GM12878 (cell line): ENCODE measurements around the gene TMEM38A. TPM values are rescaled to one million over a fixed set of nuclear protein-coding genes. Genes with fewer than 3 reads are reported as not detected.

ENCODE experiments used
- ATAC-seq: fragments of 200-7000 bp; cut with Tn5 transposase; 3 replicates; pipeline ENCODE4 v1.9.1; 2020; ENCODE audit warnings: mild to moderate bottlenecking, moderate library complexity
- BruUV-seq: library from RNA; stranded (reverse); fragments of 400-500 nt; replicated peaks from 2 replicates; lab custom pipeline; 2021; lab: Mats Ljungman, UMichigan
- CTCF ChIA-PET: fragments of 300-600 bp; sonication (Branson Sonifier 250); formaldehyde crosslinking; extraction: SDS; loops from one replicate; lab custom pipeline; 2021; ENCODE audit warnings: inconsistent platforms; lab: Yijun Ruan, JAX
- POLR2A ChIA-PET: fragments of 350-600 bp; formaldehyde crosslinking; extraction: SDS; loops from one replicate; lab custom pipeline; 2021; ENCODE audit warnings: inconsistent platforms; lab: Charles Lee
- RAD21 ChIA-PET: fragments of 300-600 bp; sonication (Branson Sonifier 250); formaldehyde crosslinking; loops from one replicate; lab custom pipeline; 2023; ENCODE audit warnings: antibody characterized with exemption; ENCODE audit not compliant: unreplicated experiment; lab: Charles Lee
- SMC1A ChIA-PET: fragments of 300-600 bp; sonication (Branson Sonifier 250); formaldehyde crosslinking; loops from one replicate; lab custom pipeline; 2023; ENCODE audit not compliant: unreplicated experiment, uncharacterized antibody; lab: Charles Lee
- DNase-seq: peaks from one replicate; pipeline ENCODE4 v3.0.0-alpha.2; 2011; ENCODE audit warnings: low read depth, low spot score
- FAIRE-seq: peaks from 3 replicates; lab custom pipeline; 2011; peaks lifted over from hg19 to GRCh38; lab: Jason Lieb, UNC
- H2AFZ ChIP-seq: 2 replicates; pipeline ENCODE4 v1.6.0; 2011; ENCODE audit warnings: low read depth, low read length, control low read depth; ENCODE audit not compliant: control insufficient read depth
- H3K27ac ChIP-seq: 2 replicates; pipeline ENCODE4 v1.5.1; 2011; ENCODE audit warnings: control low read depth; ENCODE audit not compliant: control insufficient read depth, insufficient read depth
- H3K27me3 ChIP-seq, 2 experiments: replicated peaks in 1 of 2; 2 replicates each; pipeline versions ENCODE4 v1.6.0 to v1.6.1; 2011; ENCODE audit warnings: low read length in 1 of 2; ENCODE audit not compliant: control insufficient read depth in 2 of 2, insufficient read depth in 2 of 2
- H3K36me3 ChIP-seq, 2 experiments: 2 replicates each; pipeline ENCODE4 v1.5.1; 2011; ENCODE audit warnings: low read length in 1 of 2; ENCODE audit not compliant: control insufficient read depth in 2 of 2, insufficient read depth in 2 of 2
- H3K4me1 ChIP-seq: 2 replicates; pipeline ENCODE4 v1.6.1; 2011; ENCODE audit warnings: mild to moderate bottlenecking, low read length, moderate library complexity, mixed read lengths; ENCODE audit not compliant: control insufficient read depth, insufficient read depth
- H3K4me2 ChIP-seq: 2 replicates; pipeline ENCODE4 v1.6.0; 2011; ENCODE audit warnings: control low read depth; ENCODE audit not compliant: control insufficient read depth, insufficient read depth
- H3K4me3 ChIP-seq: fragments of 200-600 bp; sonication (generic); 2 replicates; pipeline ENCODE4 v1.5.1; 2016
- H3K79me2 ChIP-seq: 2 replicates; pipeline ENCODE4 v1.6.0; 2011; ENCODE audit warnings: low read length; ENCODE audit not compliant: control insufficient read depth, insufficient read depth
- H3K9ac ChIP-seq: 2 replicates; pipeline ENCODE4 v1.8.0; 2011; ENCODE audit warnings: low read length, control low read depth, mixed read lengths; ENCODE audit not compliant: control insufficient read depth, insufficient read depth
- H3K9me3 ChIP-seq: replicated peaks from 3 replicates; pipeline ENCODE4 v1.5.1; 2011; ENCODE audit warnings: mild to moderate bottlenecking, low read length; ENCODE audit not compliant: control insufficient read depth, insufficient read depth
- H4K20me1 ChIP-seq: 2 replicates; pipeline ENCODE4 v1.6.0; 2011; ENCODE audit not compliant: control insufficient read depth, insufficient read depth
- HDAC6 ChIP-seq: fragments of 200-600 bp; sonication (generic); IDR thresholded peaks from one replicate; pipeline ENCODE4 v1.8.0; 2017; ENCODE audit warnings: antibody characterized with exemption; ENCODE audit not compliant: unreplicated experiment
- IRF4 ChIP-seq: IDR thresholded peaks from 2 replicates; pipeline ENCODE4 v1.6.1; 2011; ENCODE audit warnings: low read depth, low read length
- SPI1 ChIP-seq: IDR thresholded peaks from 2 replicates; pipeline ENCODE4 v1.6.1; 2011; ENCODE audit warnings: low read depth, mild to moderate bottlenecking, low read length, moderate library complexity, borderline replicate concordance; ENCODE audit not compliant: insufficient read depth
- ZZZ3 ChIP-seq: IDR thresholded peaks from 2 replicates; pipeline ENCODE4 v1.6.1; 2011; ENCODE audit warnings: low read depth; ENCODE audit not compliant: control insufficient read depth, insufficient read length
- WGBS: methylation state at CpG from one replicate; pipeline ENCODE4 v1.1.6; 2016; ENCODE audit warnings: low lambda C conversion rate; ENCODE audit not compliant: insufficient replicate concordance, insufficient coverage; ENCODE audit errors: missing lambda C conversion rate; 5-methylcytosine and 5-hydroxymethylcytosine counted together
- in situ Hi-C: fragments of 300-500 bp; cut with MboI; formaldehyde crosslinking; loops from 9 replicates; pipeline ENCODE4 v1.14.3; 2018; ENCODE audit warnings: mixed read lengths
- intact Hi-C: fragments of 100-400 bp; cut with micrococcal nuclease; formaldehyde crosslinking; loops from one replicate; pipeline ENCODE4 v1.14.2; 2022; ENCODE audit not compliant: unreplicated experiment
- polyA plus RNA-seq, 11 experiments: library from polyadenylated mRNA; depleted of rRNA in 4 of 11; unstranded in 6 of 11; stranded (reverse) in 5 of 11; fragments of >200 nt; fragmentation: Nextera tagmentation in 4 of 11; fragmentation: Illumina TruSeq in 1 of 11; extraction: Ambion mirVana in 4 of 11; extraction: Trizol in 1 of 11; gene quantifications; 1 replicate in 1 of 11; 2 replicates in 10 of 11; pipeline versions ENCODE4 v1.2.1 to v1.2.3, GENCODE V29; 2011 to 2016; ENCODE audit warnings: inconsistent platforms in 2 of 11, missing spikeins in 2 of 11, low read depth in 1 of 11
- total RNA-seq, 4 experiments: library from RNA; depleted of rRNA in 3 of 4; stranded (reverse); fragments of >200 nt in 3 of 4; fragmentation: Illumina TruSeq in 1 of 4; extraction: Trizol in 1 of 4; gene quantifications; 2 replicates each; pipeline versions ENCODE4 v1.2.1 to v1.2.3, GENCODE V29; 2013 to 2021
- TF ChIP-seq, protein P1 (sequence below): fragments of 450-650 bp; IDR thresholded peaks from 2 replicates; pipeline ENCODE4 v1.6.1; 2017; ENCODE audit warnings: mild to moderate bottlenecking, moderate library complexity
- TF ChIP-seq, protein P2 (sequence below): IDR thresholded peaks from 2 replicates; pipeline ENCODE4 v1.6.1; 2012; ENCODE audit warnings: low read depth, low read length, improper control_type of control experiment

The TMEM38A gene
- total and polyA plus RNA-seq, 10 of the 15 experiments (the other 5 are each of a cell fraction or from before 2014, with no cell fraction given), result 4.5 to 22.2 (median 15.0) TPM

DNA sequence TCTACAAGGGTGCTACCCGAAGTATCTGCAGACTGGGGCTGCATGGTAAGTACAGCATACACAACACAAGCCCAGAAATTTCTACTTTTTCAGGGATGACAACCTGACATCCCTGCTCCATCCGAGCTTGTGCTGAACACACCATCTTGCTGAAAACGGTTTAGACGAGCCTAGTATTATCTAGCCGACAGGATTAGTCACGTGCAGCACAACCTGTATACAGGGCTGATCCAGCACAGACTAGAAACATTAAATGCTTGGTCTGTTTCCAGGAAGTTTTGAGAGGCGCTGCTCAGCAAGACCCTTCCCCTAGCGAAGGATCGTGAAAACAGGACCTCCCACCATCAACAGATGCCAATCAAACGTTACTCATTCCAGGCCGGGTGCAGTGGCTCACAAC, 5.2 kb upstream of the TMEM38A start:
- FAIRE-seq (no peak), DNase-seq (no peak), ATAC-seq (no peak)
- Histone ChIP-seq H3K36me3 (peaks cover 17 to 48% of the 10 kb centered on the region in 2 experiments), H3K9me3 (no peaks in the 10 kb centered on the region), H4K20me1 (peaks cover 18% of the 10 kb centered on the region), H3K79me2 (peaks cover 41% of the 10 kb centered on the region), H3K4me2 (no peak overlapping the region), H3K4me1 (peaks cover 12% of the 10 kb centered on the region), H2AFZ (no peak overlapping the region), H3K4me3 (no peak overlapping the region), H3K27me3 (no peaks in the 10 kb centered on the region), H3K9ac (no peak overlapping the region), H3K27ac (no peak overlapping the region)
- intact Hi-C loops (no loop called here), in situ Hi-C loops (no loop called here)
- no TSS peak for BruUV-seq
- TF ChIP-seq IRF4 (no peak), HDAC6 (no peak), ZZZ3 (no peak), SPI1 (no peak)
- TF ChIP-seq, protein P1, sequence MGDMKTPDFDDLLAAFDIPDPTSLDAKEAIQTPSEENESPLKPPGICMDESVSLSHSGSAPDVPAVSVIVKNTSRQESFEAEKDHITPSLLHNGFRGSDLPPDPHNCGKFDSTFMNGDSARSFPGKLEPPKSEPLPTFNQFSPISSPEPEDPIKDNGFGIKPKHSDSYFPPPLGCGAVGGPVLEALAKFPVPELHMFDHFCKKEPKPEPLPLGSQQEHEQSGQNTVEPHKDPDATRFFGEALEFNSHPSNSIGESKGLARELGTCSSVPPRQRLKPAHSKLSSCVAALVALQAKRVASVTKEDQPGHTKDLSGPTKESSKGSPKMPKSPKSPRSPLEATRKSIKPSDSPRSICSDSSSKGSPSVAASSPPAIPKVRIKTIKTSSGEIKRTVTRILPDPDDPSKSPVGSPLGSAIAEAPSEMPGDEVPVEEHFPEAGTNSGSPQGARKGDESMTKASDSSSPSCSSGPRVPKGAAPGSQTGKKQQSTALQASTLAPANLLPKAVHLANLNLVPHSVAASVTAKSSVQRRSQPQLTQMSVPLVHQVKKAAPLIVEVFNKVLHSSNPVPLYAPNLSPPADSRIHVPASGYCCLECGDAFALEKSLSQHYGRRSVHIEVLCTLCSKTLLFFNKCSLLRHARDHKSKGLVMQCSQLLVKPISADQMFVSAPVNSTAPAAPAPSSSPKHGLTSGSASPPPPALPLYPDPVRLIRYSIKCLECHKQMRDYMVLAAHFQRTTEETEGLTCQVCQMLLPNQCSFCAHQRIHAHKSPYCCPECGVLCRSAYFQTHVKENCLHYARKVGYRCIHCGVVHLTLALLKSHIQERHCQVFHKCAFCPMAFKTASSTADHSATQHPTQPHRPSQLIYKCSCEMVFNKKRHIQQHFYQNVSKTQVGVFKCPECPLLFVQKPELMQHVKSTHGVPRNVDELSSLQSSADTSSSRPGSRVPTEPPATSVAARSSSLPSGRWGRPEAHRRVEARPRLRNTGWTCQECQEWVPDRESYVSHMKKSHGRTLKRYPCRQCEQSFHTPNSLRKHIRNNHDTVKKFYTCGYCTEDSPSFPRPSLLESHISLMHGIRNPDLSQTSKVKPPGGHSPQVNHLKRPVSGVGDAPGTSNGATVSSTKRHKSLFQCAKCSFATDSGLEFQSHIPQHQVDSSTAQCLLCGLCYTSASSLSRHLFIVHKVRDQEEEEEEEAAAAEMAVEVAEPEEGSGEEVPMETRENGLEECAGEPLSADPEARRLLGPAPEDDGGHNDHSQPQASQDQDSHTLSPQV, result no peak
- TF ChIP-seq, protein P2, sequence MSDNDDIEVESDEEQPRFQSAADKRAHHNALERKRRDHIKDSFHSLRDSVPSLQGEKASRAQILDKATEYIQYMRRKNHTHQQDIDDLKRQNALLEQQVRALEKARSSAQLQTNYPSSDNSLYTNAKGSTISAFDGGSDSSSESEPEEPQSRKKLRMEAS, result no peak
- ChIA-PET SMC1A (no interaction called here), POLR2A (interaction anchor here (0.6 to 0.7 kb wide), 2 partner anchors 8 to 124 kb away, joined by 4 to 5 read pairs; no protein-coding TSS in a partner anchor), RAD21 (no interaction called here), CTCF (no interaction called here)
- 78% methylated on average over 11 of the region's 11 CpGs for WGBS
